Measurements from ENCODE around the gene TCF25. TPM values are rescaled to one million over a fixed set of nuclear protein-coding genes. Genes with fewer than 3 reads are reported as not detected.

TCF25 gene
- total RNA-seq, 2 donors from 2014 or later = 166 to 247 TPM

- H3K4me3 ChIP-seq = no peak overlapping the region
These were observed 12.6 kb upstream of the TCF25 start for GRCh38 chr16:89860747-89861304.

GRCh38 chr16:89861648-89862047 is 11.7 kb upstream of the TCF25 start:
- no peak for ATAC-seq (ENCODE audit: insufficient number of reproducible peaks, low FRiP score, low read depth)
- Histone ChIP-seq H3K27me3 (replicated peaks; ENCODE audit: insufficient read depth) (no peaks in the 10 kb centered on the region), H3K4me1 (ENCODE audit: control insufficient read depth in 1 of 2, low read depth in 2 of 2) (no peaks in the 10 kb centered on the region), H3K27ac (no peak overlapping the region), H3K36me3 (no peaks in the 10 kb centered on the region), H3K9me3 (no peaks in the 10 kb centered on the region), H3K4me3 (no peak overlapping the region)
- no peak for TF ChIP-seq CTCF (IDR thresholded peaks at IDR 0.05)
- no peak for DNase-seq (ENCODE audit: low spot score)

More at GRCh38 chr16:89860747-89861304, 12.6 kb upstream of the TCF25 start:
- H3K4me1 ChIP-seq (ENCODE audit: control insufficient read depth in 1 of 2, low read depth in 2 of 2) = no peaks in the 10 kb centered on the region
- DNase-seq (ENCODE audit: low spot score) (no peak), ATAC-seq (ENCODE audit: insufficient number of reproducible peaks, low FRiP score, low read depth) (no peak)
- no peaks in the 10 kb centered on the region for H3K36me3 ChIP-seq
- no peaks in the 10 kb centered on the region for H3K9me3 ChIP-seq
- no peak overlapping the region for H3K27ac ChIP-seq
- no peaks in the 10 kb centered on the region for H3K27me3 ChIP-seq (replicated peaks; ENCODE audit: insufficient read depth)
- TF ChIP-seq CTCF (IDR thresholded peaks at IDR 0.05) = peak; percentile 95

- Histone ChIP-seq H3K9me3 (peaks cover under 1% of the 10 kb centered on the region), H3K4me1 (ENCODE audit: control insufficient read depth in 1 of 2, low read depth in 2 of 2) (no peaks in the 10 kb centered on the region), H3K27me3 (replicated peaks; ENCODE audit: insufficient read depth) (no peaks in the 10 kb centered on the region), H3K27ac (no peak overlapping the region), H3K4me3 (no peak overlapping the region), H3K36me3 (no peaks in the 10 kb centered on the region)
- no peak for ATAC-seq (ENCODE audit: insufficient number of reproducible peaks, low FRiP score, low read depth)
- no peak for DNase-seq (ENCODE audit: low spot score)
- no peak for TF ChIP-seq CTCF (IDR thresholded peaks at IDR 0.05)
These were observed 10.7 kb upstream of the TCF25 start for GRCh38 chr16:89862732-89863131.

GRCh38 chr16:89863741-89864526 is 9.5 kb upstream of the TCF25 start:
- no peak overlapping the region for H3K27ac ChIP-seq
- TF ChIP-seq CTCF (IDR thresholded peaks at IDR 0.05) = no peak
- no peaks in the 10 kb centered on the region for H3K27me3 ChIP-seq (replicated peaks; ENCODE audit: insufficient read depth)
- ATAC-seq (ENCODE audit: insufficient number of reproducible peaks, low FRiP score, low read depth) (no peak), DNase-seq (ENCODE audit: low spot score) (no peak)
- H3K36me3 ChIP-seq = no peaks in the 10 kb centered on the region
- peaks cover 5% of the 10 kb centered on the region for H3K9me3 ChIP-seq
- no peaks in the 10 kb centered on the region for H3K4me1 ChIP-seq (ENCODE audit: control insufficient read depth in 1 of 2, low read depth in 2 of 2)
- peak overlapping the region; percentile 24 for H3K4me3 ChIP-seq

GRCh38 chr16:89864527-89864820 is 8.9 kb upstream of the TCF25 start:
- DNase-seq (ENCODE audit: low spot score) = no peak
- Histone ChIP-seq H3K9me3 (peaks cover 5% of the 10 kb centered on the region), H3K27me3 (replicated peaks; ENCODE audit: insufficient read depth) (no peaks in the 10 kb centered on the region), H3K4me1 (ENCODE audit: control insufficient read depth in 1 of 2, low read depth in 2 of 2) (no peaks in the 10 kb centered on the region), H3K36me3 (no peaks in the 10 kb centered on the region), H3K4me3 (no peak overlapping the region), H3K27ac (no peak overlapping the region)
- no peak for TF ChIP-seq CTCF (IDR thresholded peaks at IDR 0.05)
- ATAC-seq (ENCODE audit: insufficient number of reproducible peaks, low FRiP score, low read depth) = no peak

Measured in thoracic aorta (tissue), 2 donors.